Immature natural killer cell (primary cell): ENCODE results near the gene FABP7. TPM values are rescaled to one million over a fixed set of nuclear protein-coding genes. Genes with fewer than 3 reads are reported as not detected.
A peak's percentile ranks its signal among the peaks of the same experiment; 100 is the strongest.
"Not testable (repeated sequence)": the region's sequence is repeated elsewhere in the genome, so short reads cannot be mapped to it uniquely, and the experiment has no call there.

Experiments used
- DNase-seq, 3 donors: peaks; one replicate each; pipeline ENCODE4 v3.0.0; 2022; ENCODE audit warnings: mixed read lengths in 1 of 3
- H3K27ac Mint-ChIP-seq, 6 donors: one replicate each; pipeline ENCODE4 v1.8.0; 2020; ENCODE audit warnings: mixed read lengths in 6 of 6, mild to moderate bottlenecking in 5 of 6, inconsistent platforms in 4 of 6, moderate library complexity in 3 of 6
- H3K27me3 Mint-ChIP-seq, 3 donors: one replicate each; pipeline ENCODE4 v1.8.0; 2020 to 2021; ENCODE audit warnings: low read depth in 3 of 3, mild to moderate bottlenecking in 3 of 3, mixed read lengths in 3 of 3, moderate library complexity in 3 of 3, inconsistent platforms in 1 of 3
- H3K36me3 Mint-ChIP-seq, 3 donors: one replicate each; pipeline ENCODE4 v1.8.0; 2020; ENCODE audit warnings: mixed read lengths in 3 of 3, inconsistent platforms in 2 of 3, mild to moderate bottlenecking in 2 of 3
- H3K4me1 Mint-ChIP-seq, 2 donors: one replicate each; pipeline ENCODE4 v1.8.0; 2020; ENCODE audit warnings: inconsistent platforms in 2 of 2, mild to moderate bottlenecking in 2 of 2, mixed read lengths in 2 of 2, moderate library complexity in 1 of 2
- H3K4me3 Mint-ChIP-seq, 5 donors: one replicate each; pipeline ENCODE4 v1.8.0; 2020; ENCODE audit warnings: mild to moderate bottlenecking in 5 of 5, mixed read lengths in 5 of 5, inconsistent platforms in 3 of 5, moderate library complexity in 3 of 5
- H3K9me3 Mint-ChIP-seq, 6 donors: one replicate each; pipeline ENCODE4 v1.8.0; 2020; ENCODE audit warnings: mild to moderate bottlenecking in 6 of 6, mixed read lengths in 6 of 6, inconsistent platforms in 4 of 6, moderate library complexity in 3 of 6
- polyA plus RNA-seq, 3 donors: library from polyadenylated mRNA; unstranded; fragments of 300-500 nt; fragmentation: Illumina TruSeq; gene quantifications; one replicate each; pipeline ENCODE4 v1.2.3, GENCODE V29; 2021

The FABP7 gene
- polyA plus RNA-seq, 3 donors from 2014 or later: not detected

GRCh38 chr6:122748945-122749344 is 30.6 kb upstream of the FABP7 start:
- H3K4me1 Mint-ChIP-seq: peaks cover 35 to 41% of the 10 kb centered on the region in 2 donors
- H3K9me3 Mint-ChIP-seq, H3K36me3 Mint-ChIP-seq, DNase-seq, H3K27me3 Mint-ChIP-seq, H3K4me3 Mint-ChIP-seq: not testable (repeated sequence)
- peak overlapping the region in 1 of 6 donors; percentile 41 for H3K27ac Mint-ChIP-seq

GRCh38 chr6:122749451-122750050 is 30.0 kb upstream of the FABP7 start:
- no peak for DNase-seq
- Mint-ChIP-seq H3K36me3 (no peaks in the 10 kb centered on the region), H3K9me3 (peaks cover 0 to 1% (median 0%) of the 10 kb centered on the region in 6 donors), H3K27me3 (no peaks in the 10 kb centered on the region), H3K4me3 (no peak overlapping the region), H3K4me1 (peaks cover 35 to 41% of the 10 kb centered on the region in 2 donors), H3K27ac (no peak overlapping the region)

- DNase-seq: peak; percentile 13 to 26 (median 24)
- Mint-ChIP-seq H3K4me1 (peaks cover 39 to 41% of the 10 kb centered on the region in 2 donors), H3K36me3 (no peaks in the 10 kb centered on the region), H3K27ac (peak overlapping the region; percentile 73 to 91 (median 82)), H3K27me3 (peaks cover 0 to 1% (median 0%) of the 10 kb centered on the region in 3 donors), H3K9me3 (no peaks in the 10 kb centered on the region), H3K4me3 (peak overlapping the region; percentile 66 to 81 (median 78))
These were observed 28.2 kb upstream of the FABP7 start for GRCh38 chr6:122751326-122751725.

GRCh38 chr6:122752459-122752858 is 27.1 kb upstream of the FABP7 start:
- DNase-seq: no peak
- H3K9me3 Mint-ChIP-seq: no peaks in the 10 kb centered on the region
- H3K36me3 Mint-ChIP-seq: no peaks in the 10 kb centered on the region
- peaks cover 0 to 4% (median 3%) of the 10 kb centered on the region in 3 donors for H3K27me3 Mint-ChIP-seq
- no peak overlapping the region for H3K4me3 Mint-ChIP-seq
- H3K27ac Mint-ChIP-seq: peak overlapping the region; percentile 4 to 87 (median 46)
- peaks cover 34 to 36% of the 10 kb centered on the region in 2 donors for H3K4me1 Mint-ChIP-seq

GRCh38 chr6:122753000-122753687 is 26.4 kb upstream of the FABP7 start:
- peak overlapping the region in 5 of 6 donors; percentile 13 to 76 (median 30) for H3K27ac Mint-ChIP-seq
- H3K9me3 Mint-ChIP-seq: no peaks in the 10 kb centered on the region
- DNase-seq: no peak
- H3K36me3 Mint-ChIP-seq: no peaks in the 10 kb centered on the region
- H3K4me3 Mint-ChIP-seq: no peak overlapping the region
- peaks cover 27 to 29% of the 10 kb centered on the region in 2 donors for H3K4me1 Mint-ChIP-seq
- H3K27me3 Mint-ChIP-seq: peaks cover 0 to 4% (median 3%) of the 10 kb centered on the region in 3 donors

- peaks cover 26 to 27% of the 10 kb centered on the region in 2 donors for H3K4me1 Mint-ChIP-seq
- H3K36me3 Mint-ChIP-seq: no peaks in the 10 kb centered on the region
- no peak overlapping the region for H3K27ac Mint-ChIP-seq
- peaks cover 0 to 4% (median 3%) of the 10 kb centered on the region in 3 donors for H3K27me3 Mint-ChIP-seq
- no peak overlapping the region for H3K4me3 Mint-ChIP-seq
- no peak for DNase-seq
- no peaks in the 10 kb centered on the region for H3K9me3 Mint-ChIP-seq
These were observed 25.8 kb upstream of the FABP7 start for GRCh38 chr6:122753688-122754056.

GRCh38 chr6:122754191-122754731 is 25.3 kb upstream of the FABP7 start:
- no peaks in the 10 kb centered on the region for H3K9me3 Mint-ChIP-seq
- H3K27me3 Mint-ChIP-seq: peaks cover 0 to 4% (median 3%) of the 10 kb centered on the region in 3 donors
- no peak for DNase-seq
- no peak overlapping the region for H3K4me3 Mint-ChIP-seq
- no peak overlapping the region for H3K27ac Mint-ChIP-seq
- peaks cover 26 to 27% of the 10 kb centered on the region in 2 donors for H3K4me1 Mint-ChIP-seq
- H3K36me3 Mint-ChIP-seq: no peaks in the 10 kb centered on the region

GRCh38 chr6:122755901-122756300 is 23.6 kb upstream of the FABP7 start:
- H3K9me3 Mint-ChIP-seq: no peaks in the 10 kb centered on the region
- H3K27ac Mint-ChIP-seq: no peak overlapping the region
- no peak overlapping the region for H3K4me3 Mint-ChIP-seq
- H3K4me1 Mint-ChIP-seq: peaks cover 19 to 20% of the 10 kb centered on the region in 2 donors
- H3K27me3 Mint-ChIP-seq: peaks cover 0 to 6% (median 4%) of the 10 kb centered on the region in 3 donors
- DNase-seq: no peak
- no peaks in the 10 kb centered on the region for H3K36me3 Mint-ChIP-seq

- H3K27ac Mint-ChIP-seq: no peak overlapping the region
These were observed 20.6 kb upstream of the FABP7 start for GRCh38 chr6:122758927-122759334.

GRCh38 chr6:122760330-122760729 is 19.2 kb upstream of the FABP7 start:
- Mint-ChIP-seq H3K36me3 (no peaks in the 10 kb centered on the region), H3K4me1 (no peaks in the 10 kb centered on the region), H3K9me3 (peaks cover 0 to 3% (median 0%) of the 10 kb centered on the region in 6 donors), H3K27ac (no peak overlapping the region), H3K4me3 (no peak overlapping the region), H3K27me3 (peaks cover 0 to 10% (median 5%) of the 10 kb centered on the region in 3 donors)
- no peak for DNase-seq

More at GRCh38 chr6:122758927-122759334, 20.6 kb upstream of the FABP7 start:
- Mint-ChIP-seq H3K36me3 (no peaks in the 10 kb centered on the region), H3K4me3 (no peak overlapping the region), H3K9me3 (peaks cover 0 to 3% (median 0%) of the 10 kb centered on the region in 6 donors), H3K27me3 (peaks cover 0 to 10% (median 4%) of the 10 kb centered on the region in 3 donors), H3K4me1 (peaks cover 0 to 4% of the 10 kb centered on the region in 2 donors)
- no peak for DNase-seq

- no peak overlapping the region for H3K27ac Mint-ChIP-seq
- peaks cover 0 to 3% (median 0%) of the 10 kb centered on the region in 6 donors for H3K9me3 Mint-ChIP-seq
- H3K36me3 Mint-ChIP-seq: no peaks in the 10 kb centered on the region
- DNase-seq: no peak
- H3K27me3 Mint-ChIP-seq: peaks cover 0 to 5% (median 4%) of the 10 kb centered on the region in 3 donors
- no peak overlapping the region for H3K4me3 Mint-ChIP-seq
- H3K4me1 Mint-ChIP-seq: no peaks in the 10 kb centered on the region
These were observed 13.3 kb upstream of the FABP7 start for GRCh38 chr6:122766256-122766655.

- Mint-ChIP-seq H3K36me3 (no peaks in the 10 kb centered on the region), H3K27me3 (peaks cover 0 to 7% (median 3%) of the 10 kb centered on the region in 3 donors), H3K4me3 (no peak overlapping the region), H3K27ac (no peak overlapping the region), H3K4me1 (no peaks in the 10 kb centered on the region), H3K9me3 (no peaks in the 10 kb centered on the region)
- no peak for DNase-seq
These were observed 8.5 kb upstream of the FABP7 start for GRCh38 chr6:122770835-122771601.

GRCh38 chr6:122772724-122773415 is 6.6 kb upstream of the FABP7 start:
- peaks cover 0 to 5% (median 0%) of the 10 kb centered on the region in 6 donors for H3K9me3 Mint-ChIP-seq
- H3K27me3 Mint-ChIP-seq: peaks cover 0 to 7% (median 4%) of the 10 kb centered on the region in 3 donors
- H3K27ac Mint-ChIP-seq: no peak overlapping the region
- no peak for DNase-seq
- no peaks in the 10 kb centered on the region for H3K4me1 Mint-ChIP-seq
- H3K4me3 Mint-ChIP-seq: no peak overlapping the region
- no peaks in the 10 kb centered on the region for H3K36me3 Mint-ChIP-seq
